H1 (cell line): Measurements from ENCODE around the gene REPS2. TPM values are rescaled to one million over a fixed set of nuclear protein-coding genes. Genes with fewer than 3 reads are reported as not detected.

Experiments
- CTCF ChIA-PET: fragments of 300-600 bp; sonication (Branson Sonifier 250); formaldehyde crosslinking; loops from one replicate; lab custom pipeline; 2021; ENCODE audit not compliant: partially characterized antibody; lab: Charles Lee
- POLR2A ChIA-PET: fragments of 300-600 bp; sonication (Branson Sonifier 250); formaldehyde crosslinking; loops from one replicate; lab custom pipeline; 2021; ENCODE audit warnings: inconsistent platforms; ENCODE audit not compliant: partially characterized antibody; lab: Charles Lee
- DNase-seq, 2 experiments: peaks; one replicate each; pipeline versions ENCODE4 v3.0.0 to v3.0.0-alpha.2; 2010 to 2022; ENCODE audit warnings: low spot score in 2 of 2, low read depth in 1 of 2, mixed read lengths in 1 of 2
- FAIRE-seq: peaks from 2 replicates; lab custom pipeline; 2011; peaks lifted over from hg19 to GRCh38; lab: Jason Lieb, UNC
- H2AFZ ChIP-seq: 2 replicates; pipeline ENCODE4 v1.8.1; 2012; ENCODE audit warnings: low read length, inconsistent platforms
- H2AK5ac ChIP-seq: 2 replicates; pipeline ENCODE4 v1.6.1; 2013; ENCODE audit warnings: low read depth, low read length
- H2BK120ac ChIP-seq: replicated peaks from 2 replicates; pipeline ENCODE3; 2013; ENCODE audit warnings: low read depth, low read length, inconsistent platforms
- H2BK12ac ChIP-seq: 2 replicates; pipeline ENCODE4 v1.6.1; 2013; ENCODE audit warnings: low read depth, low read length
- H2BK15ac ChIP-seq: 2 replicates; pipeline ENCODE4 v1.6.1; 2013; ENCODE audit warnings: low read length
- H2BK20ac ChIP-seq: 2 replicates; pipeline ENCODE4 v1.6.1; 2013; ENCODE audit warnings: low read length
- H2BK5ac ChIP-seq: 2 replicates; pipeline ENCODE4 v1.6.1; 2013; ENCODE audit warnings: low read depth, low read length
- H3K14ac ChIP-seq: 2 replicates; pipeline ENCODE4 v1.6.1; 2013; ENCODE audit warnings: inconsistent platforms; ENCODE audit not compliant: insufficient read length
- H3K18ac ChIP-seq: 2 replicates; pipeline ENCODE4 v1.6.1; 2013; ENCODE audit warnings: low read length; ENCODE audit errors: extremely low read depth
- H3K23ac ChIP-seq: 2 replicates; pipeline ENCODE4 v1.6.1; 2013; ENCODE audit warnings: inconsistent platforms; ENCODE audit not compliant: insufficient read length
- H3K23me2 ChIP-seq: 2 replicates; pipeline ENCODE4 v1.6.1; 2013; ENCODE audit warnings: low read depth, low read length
- H3K27ac ChIP-seq: 2 replicates; pipeline ENCODE4 v1.6.1; 2011; ENCODE audit warnings: low read depth, low read length, inconsistent platforms
- H3K27me3 ChIP-seq, 4 experiments: replicated peaks in 1 of 4; 1 replicate in 1 of 4; 2 replicates in 3 of 4; pipeline versions ENCODE4 v1.6.1 to v1.8.1; 2011 to 2013; ENCODE audit warnings: low read length in 3 of 4, mild to moderate bottlenecking in 3 of 4, inconsistent platforms in 2 of 4, mixed read lengths in 2 of 4, moderate library complexity in 1 of 4; ENCODE audit not compliant: control insufficient read depth in 3 of 4, insufficient read depth in 3 of 4; ENCODE audit errors: extremely low read depth in 1 of 4
- H3K36me3 ChIP-seq, 4 experiments: 2 replicates each; pipeline versions ENCODE4 v1.6.1 to v1.8.1; 2011 to 2013; ENCODE audit warnings: mild to moderate bottlenecking in 4 of 4, low read length in 3 of 4, moderate library complexity in 2 of 4, control low read depth in 1 of 4, inconsistent platforms in 1 of 4; ENCODE audit not compliant: insufficient read depth in 4 of 4, control insufficient read depth in 2 of 4
- H3K4ac ChIP-seq: replicated peaks from 2 replicates; pipeline ENCODE3; 2013; ENCODE audit warnings: low read length, low read depth, mixed read lengths, inconsistent platforms; ENCODE audit not compliant: insufficient read length
- H3K4me1 ChIP-seq, 4 experiments: replicated peaks in 1 of 4; 1 replicate in 1 of 4; 2 replicates in 3 of 4; pipeline versions ENCODE4 v1.6.1 to v1.8.1; 2011 to 2013; ENCODE audit warnings: low read length in 3 of 4, inconsistent platforms in 2 of 4, mixed read lengths in 1 of 4; ENCODE audit not compliant: insufficient read depth in 4 of 4, control insufficient read depth in 3 of 4
- H3K4me2 ChIP-seq, 2 experiments: 2 replicates each; pipeline versions ENCODE4 v1.6.1 to v1.8.1; 2011 to 2013; ENCODE audit warnings: low read depth in 2 of 2, low read length in 2 of 2, control low read depth in 1 of 2, inconsistent platforms in 1 of 2, mild to moderate bottlenecking in 1 of 2; ENCODE audit not compliant: insufficient read depth in 1 of 2
- H3K4me3 ChIP-seq, 4 experiments: fragments of 200-600, 300-600 bp in 1 of 4; sonication (generic), shearing (Covaris generic), sonication (Bioruptor Twin) in 1 of 4; 2 replicates each; pipeline versions ENCODE4 v1.5.1 to v1.8.1; 2011 to 2016; ENCODE audit warnings: low read length in 4 of 4, low read depth in 3 of 4, control low read depth in 2 of 4, inconsistent platforms in 2 of 4, mild to moderate bottlenecking in 2 of 4, mixed read lengths in 1 of 4, moderate library complexity in 1 of 4; ENCODE audit not compliant: insufficient read depth in 2 of 4; ENCODE audit errors: extremely low read depth in 1 of 4
- H3K56ac ChIP-seq: replicated peaks from 2 replicates; pipeline ENCODE3; 2013; ENCODE audit warnings: low read depth, mild to moderate bottlenecking, mixed read lengths, low read length, inconsistent platforms; ENCODE audit not compliant: insufficient read length
- H3K79me1 ChIP-seq: 2 replicates; pipeline ENCODE4 v1.6.1; 2013; ENCODE audit warnings: low read depth, low read length, control low read depth
- H3K79me2 ChIP-seq, 2 experiments: 2 replicates each; pipeline versions ENCODE4 v1.6.1 to v1.8.1; 2012 to 2013; ENCODE audit warnings: low read length in 2 of 2, mild to moderate bottlenecking in 2 of 2, inconsistent platforms in 1 of 2; ENCODE audit not compliant: insufficient read depth in 2 of 2, control insufficient read depth in 1 of 2
- H3K9ac ChIP-seq, 4 experiments: replicated peaks in 1 of 4; 1 replicate in 1 of 4; 2 replicates in 3 of 4; pipeline versions ENCODE4 v1.6.1 to v1.8.1; 2011 to 2013; ENCODE audit warnings: low read depth in 3 of 4, low read length in 3 of 4, control low read depth in 2 of 4, mild to moderate bottlenecking in 2 of 4, moderate library complexity in 2 of 4, inconsistent platforms in 1 of 4; ENCODE audit errors: extremely low read depth in 1 of 4
- H3K9me3 ChIP-seq, 2 experiments: 2 replicates each; pipeline versions ENCODE4 v1.6.1 to v1.8.1; 2012 to 2013; ENCODE audit warnings: mild to moderate bottlenecking in 2 of 2, moderate library complexity in 2 of 2, control low read depth in 1 of 2, inconsistent platforms in 1 of 2, low read depth in 1 of 2, low read length in 1 of 2, mixed read lengths in 1 of 2; ENCODE audit not compliant: insufficient read depth in 2 of 2
- H4K20me1 ChIP-seq, 2 experiments: replicated peaks in 1 of 2; 2 replicates each; pipeline versions ENCODE3 to v1.8.1; 2011 to 2013; ENCODE audit warnings: inconsistent platforms in 2 of 2, low read length in 2 of 2, mild to moderate bottlenecking in 1 of 2; ENCODE audit not compliant: insufficient read depth in 2 of 2, control insufficient read depth in 1 of 2
- H4K5ac ChIP-seq: 2 replicates; pipeline ENCODE4 v1.6.1; 2013; ENCODE audit warnings: low read length, low read depth, mixed read lengths, inconsistent platforms; ENCODE audit not compliant: insufficient read length
- H4K8ac ChIP-seq: 2 replicates; pipeline ENCODE4 v1.8.0; 2013; ENCODE audit warnings: mild to moderate bottlenecking, moderate library complexity, low read length, inconsistent platforms; ENCODE audit not compliant: insufficient read depth; ENCODE audit errors: extremely low read depth
- H4K91ac ChIP-seq: replicated peaks from 2 replicates; pipeline ENCODE3; 2013; ENCODE audit warnings: low read length, mixed read lengths, inconsistent platforms; ENCODE audit not compliant: insufficient read length
- ASH2L ChIP-seq: fragments of 200-600, 300-600 bp; sonication (generic); IDR thresholded peaks from one replicate; pipeline ENCODE4 v1.7.1; 2017; ENCODE audit warnings: low read length
- CBX8 ChIP-seq: fragments of 300-800, 300-1000 bp; sonication (generic); IDR thresholded peaks from 2 replicates; pipeline ENCODE4 v1.7.1; 2016; ENCODE audit warnings: low read depth, low read length, borderline replicate concordance
- HDAC6 ChIP-seq: IDR thresholded peaks from one replicate; pipeline ENCODE4 v1.7.1; 2012; ENCODE audit warnings: low read depth, mild to moderate bottlenecking, inconsistent platforms, low read length, moderate library complexity
- RFX5 ChIP-seq: IDR thresholded peaks from 2 replicates; pipeline ENCODE4 v1.6.1; 2011; ENCODE audit warnings: low read depth, low read length, improper control_type of control experiment, borderline replicate concordance
- SP4 ChIP-seq: IDR thresholded peaks from 2 replicates; pipeline ENCODE4 v1.6.1; 2012; ENCODE audit warnings: low read length, inconsistent platforms
- SRF ChIP-seq: IDR thresholded peaks from 2 replicates; pipeline ENCODE4 v1.6.1; 2011; ENCODE audit warnings: mild to moderate bottlenecking, low read depth, low read length, moderate library complexity
- SUZ12 ChIP-seq: fragments of 200-600 bp; sonication (generic); IDR thresholded peaks from 2 replicates; pipeline ENCODE4 v1.6.1; 2012; ENCODE audit warnings: mild to moderate bottlenecking, inconsistent platforms, low read length, moderate library complexity, mixed read lengths
- TAF1 ChIP-seq: IDR thresholded peaks from 2 replicates; pipeline ENCODE4 v1.6.1; 2011; ENCODE audit warnings: mild to moderate bottlenecking, low read depth, low read length
- TAF7 ChIP-seq: optimal IDR thresholded peaks from 2 replicates; pipeline ENCODE3; 2011; ENCODE audit warnings: low read depth, mild to moderate bottlenecking, inconsistent platforms, low read length, moderate library complexity, borderline replicate concordance
- TBP ChIP-seq: IDR thresholded peaks from 2 replicates; pipeline ENCODE4 v1.6.1; 2011; ENCODE audit warnings: low read depth, low read length, improper control_type of control experiment
- WGBS, 2 experiments: shearing (Covaris generic) in 1 of 2; methylation state at CpG; one replicate each; pipeline versions ENCODE4 v1.1.6 to v1.1.7; 2013 to 2015; ENCODE audit warnings: low lambda C conversion rate in 2 of 2, mixed read lengths in 2 of 2, inconsistent platforms in 1 of 2, low coverage in 1 of 2, missing lambda C conversion rate in 1 of 2; ENCODE audit not compliant: insufficient replicate concordance in 2 of 2, insufficient coverage in 1 of 2, insufficient read length in 1 of 2; ENCODE audit errors: extremely low coverage in 1 of 2, missing lambda C conversion rate in 1 of 2; 5-methylcytosine and 5-hydroxymethylcytosine counted together
- polyA plus RNA-seq, 7 experiments: library from polyadenylated mRNA; depleted of rRNA in 3 of 7; stranded (reverse) in 5 of 7; unstranded in 2 of 7; fragments of >200 nt in 5 of 7; fragments of 200-250 nt in 2 of 7; gene quantifications; 1 replicate in 5 of 7; 2 replicates in 1 of 7; 4 replicates in 1 of 7; pipeline versions ENCODE4 v1.2.1 to v1.2.3, GENCODE V29; 2011 to 2013; ENCODE audit warnings: missing spikeins in 2 of 7, mixed read lengths in 2 of 7
- total RNA-seq: library from RNA; stranded (reverse); fragmentation: NEBNext Ultra II Directional; extraction: Animal tissue kit (Norgen Biotek cat#: 25700); gene quantifications from 2 replicates; pipeline ENCODE4 v1.2.1, GENCODE V29; 2021

REPS2 gene
- total and polyA plus RNA-seq, 2 of the 8 experiments (the other 6 are each of a cell fraction or from before 2014, with no cell fraction given), result 0.79 to 4.3 TPM

DNA sequence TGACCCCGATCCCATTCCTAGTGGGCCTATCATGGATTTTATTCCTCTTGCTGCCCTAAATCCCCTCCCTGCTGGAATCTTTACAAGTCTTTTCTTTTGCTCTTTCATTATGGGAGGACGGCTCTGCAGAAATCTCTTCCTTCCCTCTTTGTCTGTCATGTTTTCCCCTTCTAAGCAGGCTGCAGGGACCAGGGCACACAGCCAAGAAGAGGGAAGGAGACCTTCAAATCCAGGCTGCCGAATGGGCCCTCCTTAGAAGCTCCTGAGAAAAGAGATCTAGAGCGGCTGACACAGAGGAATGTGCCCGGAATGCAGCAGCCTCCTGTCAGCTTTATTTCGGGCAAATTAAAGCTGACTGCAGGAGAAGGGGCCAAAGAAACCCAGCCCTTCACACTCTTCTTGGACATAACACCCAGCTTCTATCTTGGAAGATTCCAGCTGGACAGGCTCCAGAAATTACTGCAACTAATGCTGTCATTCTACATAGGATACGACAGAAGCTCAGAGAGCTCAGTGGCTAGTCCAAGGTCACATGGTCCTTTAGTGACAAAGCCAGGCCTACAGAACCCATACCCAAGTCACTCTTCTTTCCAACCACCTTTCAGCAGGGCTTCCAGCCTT lies 240.8 kb downstream of the REPS2 start:
- Histone ChIP-seq H3K56ac (no peak overlapping the region), H3K9me3 (0 out of 4 replicates have a peak, but pooled peaks cover 0 to 4% of the 10 kb centered on the region in 2 experiments), H3K23ac (no peak overlapping the region), H4K8ac (no peak overlapping the region), H3K18ac (no peak overlapping the region; the same call in 1 of the 2 replicates), H3K36me3 (no peaks in the 10 kb centered on the region), H2BK12ac (no peak overlapping the region), H3K23me2 (no peaks in the 10 kb centered on the region), H2BK20ac (no peak overlapping the region), H4K91ac (no peak overlapping the region), H3K27ac (no peak overlapping the region), H2BK15ac (no peak overlapping the region), H3K4ac (no peak overlapping the region), H3K9ac (no peak overlapping the region), H3K79me2 (no peaks in the 10 kb centered on the region), H3K4me2 (no peak overlapping the region), H3K14ac (no peak overlapping the region), H2BK5ac (no peak overlapping the region), H2AK5ac (no peak overlapping the region), H3K79me1 (no peaks in the 10 kb centered on the region), H3K27me3 (no peaks in the 10 kb centered on the region), H2BK120ac (no peak overlapping the region), H3K4me1 (no peaks in the 10 kb centered on the region), H4K20me1 (no peaks in the 10 kb centered on the region), H2AFZ (no peak overlapping the region; the same call in 1 of the 2 replicates), H3K4me3 (no peak overlapping the region), H4K5ac (no peak overlapping the region)
- 71% methylated on average over 4 of the region's 7 CpGs; no CpG with 5 or more reads in 1 of the 2 experiments for WGBS, 2 experiments
- TF ChIP-seq CBX8 (no peak), TAF1 (no peak), SRF (no peak), HDAC6 (no peak), TBP (no peak), ASH2L (no peak), SP4 (no peak), SUZ12 (no peak), RFX5 (no peak), TAF7 (no peak)
- POLR2A ChIA-PET, result no interaction called here
- no peak for DNase-seq
- CTCF ChIA-PET, result interaction anchor here (0.6 to 1.2 kb wide), 3 partner anchors 9 to 104 kb away, joined by 3 to 4 read pairs (median 3); no protein-coding TSS in a partner anchor
- no peak for FAIRE-seq
